Measurements from ENCODE around the gene KCNC2.
"Not testable (repeated sequence)": the region's sequence is repeated elsewhere in the genome, so short reads cannot be mapped to it uniquely, and the experiment has no call there.

KCNC2 gene

GRCh38 chr12:75190846-75191245, 18.8 kb downstream of the KCNC2 start:
- Histone ChIP-seq H3K27ac (replicated peaks) (no peak overlapping the region), H3K4me3 (replicated peaks; ENCODE audit: insufficient read depth, low read length) (no peak overlapping the region), H3K27me3 (ENCODE audit: insufficient read depth, poor library complexity, severe bottlenecking) (peaks cover 2% of the 10 kb centered on the region)
- no peak for DNase-seq (ENCODE audit: low read depth in 1 of 2, low spot score in 1 of 2)
- TF ChIP-seq SPI1 (IDR thresholded peaks at IDR 0.05; ENCODE audit: borderline replicate concordance, low read depth) (no peak), CTCF (IDR thresholded peaks at IDR 0.05; ENCODE audit: insufficient read depth, low read length) (no peak), POLR2AphosphoS5 (IDR thresholded peaks at IDR 0.05; ENCODE audit: low read depth) (no peak), GABPA (IDR thresholded peaks at IDR 0.05; ENCODE audit: low read depth) (no peak), REST (IDR thresholded peaks at IDR 0.05; ENCODE audit: insufficient replicate concordance, low read depth) (no peak)

DNA sequence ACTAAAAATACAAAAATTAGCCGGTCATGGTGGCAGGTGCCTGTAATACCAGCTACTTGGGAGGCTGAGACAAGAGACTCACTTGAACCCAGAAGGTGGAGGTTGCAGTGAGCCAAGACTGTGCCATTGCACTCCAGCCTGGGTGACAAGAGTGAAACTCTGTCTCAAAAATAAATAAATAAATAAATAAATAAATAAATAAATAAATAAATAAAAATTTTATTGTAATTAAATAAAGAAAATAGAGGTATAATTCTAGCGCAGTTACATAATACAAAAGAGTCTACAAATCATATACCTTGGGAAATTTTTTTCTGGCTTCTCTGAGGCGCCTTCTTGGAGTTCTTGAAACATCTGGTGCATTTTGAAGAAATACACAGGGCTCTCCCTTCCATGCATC, 23.8 kb downstream of the KCNC2 start:
- H3K27ac ChIP-seq (replicated peaks); H3K4me3 ChIP-seq (replicated peaks; ENCODE audit: insufficient read depth, low read length); DNase-seq (ENCODE audit: low read depth in 1 of 2, low spot score in 1 of 2): not testable (repeated sequence)

DNA sequence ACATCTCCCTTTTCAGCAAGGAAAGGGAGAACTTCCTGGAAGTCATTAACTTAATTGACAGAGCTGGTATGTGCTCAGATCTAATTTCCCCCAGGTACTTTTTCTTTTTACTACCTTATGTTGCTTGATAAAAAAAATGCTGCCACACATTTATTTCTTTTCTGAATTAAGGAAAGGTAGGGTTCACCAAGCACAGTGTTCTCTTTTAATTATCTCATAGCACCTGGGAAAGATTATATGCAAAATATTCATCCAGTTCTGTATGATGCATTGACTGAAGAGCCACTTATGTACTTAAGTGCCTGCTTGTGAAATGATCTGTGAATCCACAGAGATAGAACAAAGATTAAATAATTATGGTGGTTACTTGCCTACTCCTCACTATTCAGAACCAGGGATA, 25.1 kb downstream of the KCNC2 start:
- Histone ChIP-seq H3K27ac (replicated peaks) (no peak overlapping the region), H3K4me3 (replicated peaks; ENCODE audit: insufficient read depth, low read length) (no peak overlapping the region), H3K27me3 (ENCODE audit: insufficient read depth, poor library complexity, severe bottlenecking) (no peaks in the 10 kb centered on the region)
- DNase-seq (ENCODE audit: low read depth in 1 of 2, low spot score in 1 of 2) = no peak
- TF ChIP-seq SPI1 (IDR thresholded peaks at IDR 0.05; ENCODE audit: borderline replicate concordance, low read depth) = no peak
- no peak for TF ChIP-seq REST (IDR thresholded peaks at IDR 0.05; ENCODE audit: insufficient replicate concordance, low read depth)
- no peak for TF ChIP-seq POLR2AphosphoS5 (IDR thresholded peaks at IDR 0.05; ENCODE audit: low read depth)
- TF ChIP-seq CTCF (IDR thresholded peaks at IDR 0.05; ENCODE audit: insufficient read depth, low read length) = no peak
- TF ChIP-seq GABPA (IDR thresholded peaks at IDR 0.05; ENCODE audit: low read depth) = no peak

More for the DNA sequence above, 23.8 kb downstream of the KCNC2 start:
- not testable (repeated sequence) for H3K27me3 ChIP-seq (ENCODE audit: insufficient read depth, poor library complexity, severe bottlenecking)

DNA sequence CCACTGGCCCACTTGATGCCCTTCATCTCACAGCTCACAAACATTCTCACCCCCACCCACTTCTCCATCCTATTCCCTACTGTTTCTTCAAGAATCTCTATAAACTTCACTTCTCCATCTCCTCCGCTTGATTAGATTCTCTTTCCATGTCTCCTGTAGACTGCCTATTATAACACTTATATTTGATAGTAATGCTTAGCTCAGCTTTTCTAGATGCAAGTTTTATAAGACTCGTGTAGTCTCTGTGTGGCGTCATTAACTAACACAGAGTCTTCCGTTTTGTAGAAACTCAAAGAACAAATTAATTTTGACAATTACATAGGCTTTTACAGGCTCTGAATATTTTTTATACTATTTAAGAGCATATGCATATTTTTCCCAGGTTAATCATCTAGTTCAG, 25.7 kb downstream of the KCNC2 start:
- TF ChIP-seq GABPA (IDR thresholded peaks at IDR 0.05; ENCODE audit: low read depth) (no peak), CTCF (IDR thresholded peaks at IDR 0.05; ENCODE audit: insufficient read depth, low read length) (no peak), SPI1 (IDR thresholded peaks at IDR 0.05; ENCODE audit: borderline replicate concordance, low read depth) (no peak), REST (IDR thresholded peaks at IDR 0.05; ENCODE audit: insufficient replicate concordance, low read depth) (no peak), POLR2AphosphoS5 (IDR thresholded peaks at IDR 0.05; ENCODE audit: low read depth) (no peak)
- Histone ChIP-seq H3K27me3 (ENCODE audit: insufficient read depth, poor library complexity, severe bottlenecking) (no peaks in the 10 kb centered on the region), H3K27ac (replicated peaks) (no peak overlapping the region), H3K4me3 (replicated peaks; ENCODE audit: insufficient read depth, low read length) (no peak overlapping the region)
- no peak for DNase-seq (ENCODE audit: low read depth in 1 of 2, low spot score in 1 of 2)

All from HL-60 (cell line).